Hematopoietic multipotent progenitor cell treated with erythropoietin and hydrocortisone succinate and interleukin-3 and kit ligand, for 4 days (in vitro differentiated cells): ENCODE results near the gene FIS1.
A peak's percentile ranks its signal among the peaks of the same experiment; 100 is the strongest.
"Not testable (repeated sequence)": the region's sequence is repeated elsewhere in the genome, so short reads cannot be mapped to it uniquely, and the experiment has no call there.

Experiments used
- DNase-seq: peaks from one replicate; pipeline ENCODE4 v3.0.0-alpha.2; 2015

The FIS1 gene

DNA sequence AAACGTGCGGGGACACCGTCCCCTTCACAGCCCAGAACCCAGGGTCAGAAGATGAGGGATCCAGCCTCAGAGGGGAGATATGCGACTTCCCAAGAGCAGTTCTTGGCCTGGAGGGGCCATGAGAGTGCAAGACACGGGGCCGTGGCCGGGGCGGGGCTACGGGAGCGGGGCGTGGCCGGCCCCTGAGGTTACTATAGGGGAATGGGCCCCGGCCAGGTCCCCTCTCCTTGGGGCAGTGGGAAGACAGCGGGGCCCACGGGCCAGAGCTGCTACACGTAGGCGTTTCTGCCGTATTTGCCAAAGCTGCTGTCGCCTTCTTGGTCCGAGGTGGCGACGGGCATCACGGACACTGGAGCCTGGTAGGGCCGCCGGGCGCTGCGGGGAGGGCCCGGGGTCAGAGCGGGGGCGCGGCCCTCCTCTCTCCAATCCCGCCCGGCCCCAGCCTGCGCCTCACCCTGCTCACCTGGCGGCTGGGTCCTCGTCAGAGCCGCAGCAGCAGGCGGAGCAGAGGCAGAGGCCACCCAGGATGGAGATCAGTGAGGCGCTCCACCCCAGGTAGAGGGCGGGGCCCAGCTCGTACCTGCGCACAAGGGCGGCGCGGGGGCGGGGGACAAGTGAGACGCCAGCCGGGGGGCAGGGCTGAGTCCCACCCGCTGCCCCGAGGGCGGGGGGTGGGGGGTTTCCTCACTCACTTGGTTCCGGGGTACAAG lies 12.6 kb downstream of the FIS1 start:
- no peak for DNase-seq

- DNase-seq: no peak
Observed at GRCh38 chr7:101231644-101232043, 13.2 kb downstream of the FIS1 start.

DNA sequence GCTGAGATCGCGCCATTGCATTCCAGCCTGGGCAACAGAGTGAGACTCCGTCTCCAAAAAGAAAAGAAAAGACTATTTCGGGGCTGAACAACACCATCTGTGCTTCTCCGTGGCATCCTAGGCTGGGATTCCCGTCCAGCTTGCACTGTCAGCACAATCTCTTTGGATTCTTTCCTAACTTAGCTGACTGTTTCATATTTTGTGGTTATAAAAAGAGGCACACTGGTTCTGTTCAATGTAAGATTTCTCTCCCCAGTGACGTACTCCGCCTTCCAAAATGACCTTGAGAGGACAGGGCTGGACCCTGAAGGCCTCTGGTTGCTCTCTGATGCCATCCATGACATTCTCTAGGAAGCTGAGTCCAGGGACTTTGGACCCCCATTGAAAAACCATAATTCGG lies 18.2 kb downstream of the FIS1 start:
- DNase-seq: no peak

- no peak for DNase-seq
Observed at GRCh38 chr7:101225650-101226049, 19.2 kb downstream of the FIS1 start.

- DNase-seq: no peak
Observed at GRCh38 chr7:101223528-101223927, 21.4 kb downstream of the FIS1 start.

GRCh38 chr7:101222275-101222830 lies 22.5 kb downstream of the FIS1 start:
- no peak for DNase-seq

DNA sequence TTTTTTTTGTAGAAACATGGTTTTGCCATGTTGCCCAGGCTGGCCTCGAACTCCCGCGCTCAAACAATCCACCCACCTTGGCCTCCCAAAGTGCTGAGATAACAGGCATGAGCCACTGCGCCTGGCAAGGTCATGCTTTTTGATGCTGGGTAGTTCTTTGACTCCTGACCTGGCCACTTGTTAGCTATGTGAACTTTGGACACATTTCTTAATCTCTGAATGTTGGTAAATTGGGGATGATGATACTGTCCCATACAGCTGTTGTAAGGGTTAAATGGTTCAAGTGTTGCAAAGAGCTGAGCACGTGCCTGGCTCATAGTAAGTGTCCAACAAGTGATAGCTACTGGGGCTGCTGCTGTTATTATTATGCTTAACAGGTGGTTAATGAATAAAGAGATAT lies 24.6 kb downstream of the FIS1 start:
- DNase-seq: no peak

DNA sequence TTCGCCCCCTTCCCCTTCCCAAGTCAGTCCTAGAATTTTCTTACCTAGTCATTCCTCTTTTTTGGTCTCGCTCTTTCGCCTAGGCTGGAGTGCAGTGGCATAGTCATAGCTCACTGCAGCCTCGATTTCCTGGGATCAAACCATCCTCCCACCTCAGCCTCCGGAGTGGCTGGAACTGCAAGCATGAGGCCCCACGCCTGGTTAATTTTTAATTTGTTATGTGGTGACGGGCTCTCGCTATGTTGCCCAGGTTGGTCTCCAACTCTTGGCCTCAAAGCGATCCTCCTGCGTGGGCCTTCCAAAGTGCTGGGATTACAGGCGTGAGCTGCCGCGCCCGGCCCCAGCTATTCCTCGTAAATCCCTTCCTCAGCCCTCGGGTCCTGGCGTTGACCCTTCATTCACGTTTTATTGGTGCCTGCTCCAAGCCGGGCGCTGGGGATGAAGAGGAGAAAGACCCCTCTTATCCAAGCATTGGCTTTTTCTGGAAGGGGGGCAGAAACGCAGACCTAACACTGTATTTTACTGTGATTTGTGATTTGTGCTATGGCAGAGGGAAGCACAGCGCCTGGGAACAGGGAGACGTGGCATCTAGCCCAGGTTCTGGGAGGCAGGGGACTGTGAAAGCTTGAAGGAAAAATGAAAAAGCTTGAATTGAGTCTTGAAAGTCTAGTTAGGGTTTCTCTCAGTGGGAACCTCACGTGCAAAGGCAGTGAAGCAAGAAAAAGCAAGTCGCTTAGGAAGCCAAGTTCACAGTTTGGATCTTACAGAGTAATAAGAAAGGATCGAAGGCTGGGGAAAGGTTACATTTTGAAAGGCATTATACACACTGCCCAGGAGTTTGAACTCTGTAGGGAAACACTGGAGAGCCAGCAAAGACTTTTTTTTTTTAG lies 26.4 kb downstream of the FIS1 start:
- no peak for DNase-seq

DNA sequence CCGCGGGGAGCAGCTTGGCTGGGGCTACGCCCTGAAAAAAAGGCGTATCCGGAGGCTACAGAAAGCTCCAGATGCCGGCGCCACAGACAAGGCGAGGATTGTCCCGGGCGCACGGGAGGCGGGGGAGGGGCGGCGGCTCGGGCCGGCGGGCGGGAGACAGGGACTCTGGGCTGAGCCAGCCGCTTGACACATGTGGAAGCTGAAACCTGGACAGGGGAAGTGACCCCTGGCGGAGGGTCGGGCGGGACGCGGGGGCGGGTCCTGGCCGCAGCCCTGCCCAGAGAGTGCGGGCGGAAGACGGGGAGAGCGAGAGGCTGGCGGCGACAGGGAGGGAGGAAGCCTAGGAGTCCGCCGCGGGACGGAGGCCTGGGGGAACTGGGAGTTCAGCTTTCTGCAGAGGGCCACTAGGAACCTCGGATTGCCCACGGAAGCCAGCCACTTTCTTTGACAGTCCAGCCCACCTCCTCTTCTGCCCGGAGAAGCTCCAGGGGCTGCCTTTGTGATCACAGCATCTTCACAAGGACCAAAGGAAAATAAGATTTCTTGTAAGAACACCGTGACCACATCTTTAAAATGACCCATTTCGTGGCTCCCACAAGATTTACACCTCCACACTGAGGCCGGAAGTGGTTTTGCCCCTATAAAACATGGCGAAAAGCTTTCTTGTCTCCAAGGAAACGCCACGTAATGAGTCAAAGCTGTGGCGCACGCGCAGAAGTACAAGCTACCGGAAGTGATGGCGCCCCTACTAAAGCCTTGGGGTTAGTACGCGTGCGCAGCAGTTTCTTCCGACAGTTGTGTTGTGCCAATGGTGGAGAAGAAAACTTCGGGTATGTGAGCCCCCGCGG lies 27.3 kb downstream of the FIS1 start, which contains the start of the genes PLOD3 and ZNHIT1:
TSS of gene PLOD3 (minus strand) at position 194 of the 848 bp plus-strand sequence. CDS start 307 bp downstream, outside the sequence.
TSS of gene ZNHIT1 (plus strand) at position 778 of the 848 bp plus-strand sequence. CDS start at position 809, 31 bp downstream.
- DNase-seq: peak; percentile 100

DNA sequence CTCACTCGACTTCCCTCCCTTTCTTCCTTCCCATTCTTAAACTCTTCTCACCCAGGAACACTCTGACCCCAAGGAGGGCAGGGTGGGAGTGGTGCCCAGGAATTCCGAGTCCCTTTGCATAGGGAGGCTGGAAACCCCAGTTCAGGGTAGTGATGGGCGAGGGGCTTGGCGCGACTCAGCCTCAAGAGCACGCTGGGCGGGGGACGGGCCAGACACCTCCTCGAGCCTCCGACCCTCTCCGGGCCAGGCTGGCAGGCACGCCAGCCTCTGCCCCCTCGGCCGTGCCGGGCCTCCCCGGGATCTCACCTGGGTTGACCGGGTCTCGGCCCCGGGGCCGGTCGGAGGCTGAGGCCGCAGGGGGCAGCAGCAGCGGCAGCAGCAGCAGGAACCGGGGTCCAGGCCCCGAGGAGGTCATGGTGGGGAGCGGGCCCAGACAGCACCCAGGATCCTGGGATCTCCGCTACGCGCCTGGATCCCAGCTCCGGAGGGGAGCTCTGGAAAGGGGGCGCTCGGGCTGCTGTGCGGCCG lies 28.0 kb downstream of the FIS1 start:
- no peak for DNase-seq

DNA sequence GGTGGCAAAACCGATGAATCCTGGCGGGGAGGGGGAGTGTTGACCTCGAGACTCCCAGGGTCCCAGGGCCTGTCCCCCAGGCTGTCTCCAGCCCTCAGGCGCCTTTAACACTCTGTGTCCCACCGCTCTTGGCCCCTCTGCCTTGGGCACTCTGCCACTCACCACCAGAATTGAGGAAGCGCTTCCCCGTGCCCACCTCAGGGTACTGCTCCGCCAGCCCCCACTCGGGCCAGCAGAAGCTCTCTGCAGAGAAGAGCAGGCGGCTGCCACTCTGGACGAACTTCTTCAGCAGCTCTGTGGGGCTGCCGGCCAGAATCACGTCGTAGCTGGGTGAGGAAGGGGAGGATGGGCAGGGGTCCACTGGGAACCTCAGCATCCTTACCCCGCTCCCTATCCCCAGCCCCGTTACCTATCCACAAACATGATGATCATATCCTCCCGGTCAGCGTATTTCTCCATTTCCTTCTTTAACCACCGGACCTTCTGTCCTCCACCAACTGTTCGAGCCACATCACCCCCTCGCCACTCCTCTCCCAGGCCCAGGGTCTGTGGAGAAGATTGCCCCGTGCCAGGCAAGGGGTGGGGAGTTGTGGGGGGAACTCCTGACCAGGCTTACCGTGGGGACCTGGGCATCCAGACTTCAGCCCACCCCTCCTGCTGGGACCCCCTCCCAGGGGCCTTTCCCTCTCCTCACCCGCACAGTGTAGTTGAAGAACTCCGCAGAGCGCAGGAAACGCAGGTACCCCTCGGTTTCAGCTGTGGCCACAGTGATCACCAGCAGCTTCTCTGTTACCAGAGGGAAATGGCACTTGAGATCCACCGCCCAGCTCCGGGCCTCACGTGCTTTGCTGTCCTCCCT lies 28.7 kb downstream of the FIS1 start:
- peak; percentile 57 for DNase-seq

DNA sequence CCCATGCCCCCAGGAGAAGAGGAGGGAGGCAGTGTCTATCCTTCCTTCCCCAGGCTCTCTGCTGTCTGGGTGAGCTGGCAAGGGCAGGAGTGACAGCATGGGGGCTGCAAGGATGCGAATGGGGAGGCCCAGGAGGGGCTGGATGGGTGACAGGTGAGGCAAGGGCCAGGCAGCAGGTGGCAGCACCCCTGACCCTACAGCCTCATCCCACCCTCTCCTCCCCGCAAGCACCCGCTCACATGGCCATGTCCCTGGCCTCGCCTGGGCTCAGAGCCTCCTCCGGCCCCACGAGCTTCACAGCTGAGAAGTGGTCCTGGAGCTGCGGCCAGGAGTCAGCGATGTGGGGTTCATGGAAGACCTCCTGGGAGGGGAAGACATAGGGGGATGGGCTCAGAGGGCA lies 32.9 kb downstream of the FIS1 start:
- DNase-seq: no peak

DNA sequence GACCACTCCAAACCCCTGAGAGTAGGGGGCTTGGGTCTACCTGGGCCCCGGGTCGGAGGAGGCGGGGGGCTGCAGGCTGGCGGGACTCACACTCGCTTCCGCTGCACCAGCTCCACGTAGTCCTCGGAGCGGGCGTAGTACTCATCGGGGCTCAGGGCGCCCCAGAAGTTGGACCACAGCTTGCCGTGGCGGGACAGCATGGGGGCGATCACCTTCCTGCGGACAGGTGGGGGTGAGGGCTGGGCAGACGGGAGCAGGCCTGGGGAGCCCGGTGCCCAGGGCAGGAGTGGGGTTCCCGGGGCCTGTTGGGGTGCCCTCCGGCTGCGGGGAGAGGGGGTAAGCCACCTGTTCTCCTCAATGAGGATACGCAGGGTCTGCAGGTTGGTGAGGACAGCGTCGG lies 33.4 kb downstream of the FIS1 start:
- DNase-seq: no peak

GRCh38 chr7:101210143-101210542 lies 34.7 kb downstream of the FIS1 start:
- no peak for DNase-seq

DNA sequence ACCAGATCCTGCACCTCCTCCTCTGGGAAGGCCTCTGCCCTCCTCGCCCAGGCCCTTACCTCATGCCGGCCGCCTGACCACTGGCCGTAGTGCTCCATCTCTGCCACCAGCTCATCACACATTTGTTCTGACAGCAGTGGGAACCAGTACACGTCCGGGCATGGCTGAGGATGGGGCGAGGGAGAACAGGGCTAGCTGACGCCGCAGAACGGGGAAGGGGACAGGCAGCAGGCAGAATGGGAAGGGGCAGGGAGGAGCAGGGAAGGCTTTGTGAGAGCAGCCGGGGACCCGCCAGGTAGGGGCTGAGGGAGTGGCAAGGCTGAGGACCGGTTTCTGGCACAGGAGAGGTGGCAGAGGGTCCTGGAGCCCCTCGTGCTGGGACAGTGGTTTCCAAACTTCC lies 36.1 kb downstream of the FIS1 start:
- no peak for DNase-seq

DNA sequence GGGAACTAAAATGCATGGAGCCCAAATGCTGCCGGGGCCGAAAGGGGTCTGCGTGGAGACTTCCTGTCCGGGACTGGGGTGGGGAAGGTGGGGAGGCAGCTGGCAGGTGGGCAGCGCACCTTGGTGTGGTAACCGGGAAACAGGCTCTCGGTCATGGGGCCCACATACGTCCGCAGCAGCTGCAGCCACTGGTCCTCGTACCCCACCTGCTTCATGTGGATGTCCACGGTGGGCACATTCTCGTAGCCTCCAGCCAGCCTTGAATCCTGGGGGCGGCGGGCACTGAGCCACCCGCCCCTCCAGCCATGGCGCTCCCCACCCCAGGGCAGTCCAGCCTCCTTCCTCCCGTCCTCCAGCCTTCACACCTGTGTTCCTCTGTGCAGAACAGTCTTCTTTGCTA lies 37.4 kb downstream of the FIS1 start:
- DNase-seq: no peak

GRCh38 chr7:101206665-101207042 lies 38.2 kb downstream of the FIS1 start:
- no peak for DNase-seq

DNA sequence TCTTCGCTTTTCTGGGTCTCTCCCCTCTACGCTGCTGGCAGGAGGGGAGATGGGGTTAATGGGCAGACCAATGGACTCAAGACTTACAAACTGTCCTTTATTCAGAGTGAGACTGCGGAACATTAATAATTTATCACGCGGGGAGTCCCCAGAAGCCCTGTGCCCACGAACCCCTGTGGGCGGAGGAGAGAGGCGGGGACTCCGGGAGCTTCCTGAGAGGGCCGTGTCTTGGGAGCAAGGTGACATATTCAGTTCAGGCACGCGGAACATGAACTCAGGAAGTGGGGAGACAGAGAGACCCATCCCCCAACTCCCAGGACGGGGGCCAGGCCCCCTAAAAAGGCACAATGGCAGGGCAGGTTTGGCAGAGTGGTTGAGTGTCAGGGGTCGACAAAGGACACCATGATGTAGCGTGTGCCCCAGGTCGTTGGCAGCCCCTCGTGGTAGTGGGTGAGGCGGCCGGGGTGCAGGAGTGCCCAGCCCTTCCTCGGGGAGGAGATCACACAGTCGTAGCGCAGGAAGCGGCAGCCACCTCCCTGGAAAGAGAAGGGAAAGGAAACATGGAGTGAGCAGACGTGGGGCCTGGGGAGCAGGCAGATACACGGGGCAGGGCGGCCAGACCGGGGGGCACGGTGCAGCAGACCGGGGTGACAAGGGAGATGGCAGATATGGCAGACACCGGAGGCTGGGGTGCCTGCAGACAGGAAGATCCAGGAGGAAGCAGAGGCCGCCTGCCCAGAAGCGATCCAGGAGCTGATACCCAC lies 38.8 kb downstream of the FIS1 start:
- DNase-seq: no peak

DNA sequence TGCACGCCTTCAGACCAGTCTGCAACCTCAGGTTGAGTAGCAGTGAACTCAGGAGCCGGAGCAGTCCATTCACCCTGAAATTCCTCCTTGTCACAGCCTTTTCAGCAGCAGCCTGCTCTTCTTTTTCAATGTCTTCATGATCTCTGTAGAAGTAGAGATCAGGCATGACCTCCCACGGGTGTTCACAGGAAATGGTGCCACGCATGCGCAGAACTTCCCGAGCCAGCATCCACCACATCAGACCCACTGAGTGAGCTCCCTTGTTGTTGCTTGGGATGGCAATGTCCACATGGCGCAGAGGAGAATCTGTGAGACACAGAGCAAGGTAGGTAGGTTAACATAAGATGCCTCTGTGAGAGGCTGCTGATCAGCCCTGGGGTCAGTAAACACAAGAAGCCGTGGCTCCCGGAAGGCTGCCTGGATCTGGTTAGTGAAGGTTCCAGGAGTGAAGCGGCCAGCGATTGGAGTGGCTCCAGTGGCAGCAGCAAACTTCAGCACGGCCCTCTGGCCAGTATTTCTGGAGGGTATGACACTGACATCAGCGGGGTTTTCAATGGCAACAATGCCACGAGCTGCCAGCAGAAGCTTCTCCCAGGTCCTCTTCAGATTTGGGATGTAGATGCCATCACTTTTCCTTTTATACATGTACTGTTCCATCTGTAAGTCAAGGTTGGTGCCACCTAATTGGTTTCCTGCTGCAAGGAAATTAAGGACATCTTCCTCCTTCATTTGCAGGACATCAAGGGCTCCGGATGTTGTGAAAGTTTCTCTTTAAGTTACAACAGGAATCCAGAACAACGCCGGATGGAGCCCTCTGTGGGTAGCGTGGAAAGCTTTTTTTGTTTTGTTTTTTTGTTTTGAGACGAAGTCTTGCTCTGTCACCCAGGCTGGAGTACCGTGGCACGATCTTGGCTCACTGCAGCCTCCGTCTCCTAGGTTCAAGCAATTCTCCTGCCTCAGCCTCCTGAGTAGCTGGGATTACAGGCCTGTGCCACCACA lies 40.8 kb downstream of the FIS1 start:
- DNase-seq: not testable (repeated sequence)

GRCh38 chr7:101202603-101202918 lies 42.3 kb downstream of the FIS1 start:
- no peak for DNase-seq
